Stomach smooth muscle (tissue), 2 donors: Measurements from ENCODE around the gene ARID1B.

Experiments used
- H3K27ac ChIP-seq: one replicate; pipeline ENCODE4 v1.7.0; 2013; ENCODE audit warnings: mild to moderate bottlenecking, low read length, inconsistent platforms
- H3K27me3 ChIP-seq, 2 donors: one replicate each; pipeline ENCODE4 v1.7.0; 2013; ENCODE audit warnings: low read length in 2 of 2; ENCODE audit not compliant: insufficient read depth in 2 of 2, control insufficient read depth in 1 of 2
- H3K36me3 ChIP-seq, 2 donors: one replicate each; pipeline ENCODE4 v1.7.0; 2013; ENCODE audit warnings: low read length in 2 of 2; ENCODE audit not compliant: control insufficient read depth in 2 of 2, insufficient read depth in 2 of 2
- H3K4me1 ChIP-seq: one replicate; pipeline ENCODE4 v1.7.0; 2013; ENCODE audit warnings: low read length; ENCODE audit not compliant: control insufficient read depth, insufficient read depth
- H3K4me3 ChIP-seq, 2 donors: one replicate each; pipeline ENCODE4 v1.7.0; 2013; ENCODE audit warnings: low read length in 2 of 2
- H3K9ac ChIP-seq, 2 donors: one replicate each; pipeline ENCODE4 v1.7.0; 2013; ENCODE audit warnings: low read length in 2 of 2, mild to moderate bottlenecking in 1 of 2
- H3K9me3 ChIP-seq, 2 donors: one replicate each; pipeline ENCODE4 v1.7.0; 2013; ENCODE audit warnings: low read length in 2 of 2; ENCODE audit not compliant: control insufficient read depth in 2 of 2
- donor health status: healthy.
- donor health status: Pancreatic carcinoma.

The ARID1B gene

GRCh38 chr6:157090736-157091135 is 313.6 kb downstream of the ARID1B start:
- no peak overlapping the region for H3K9ac ChIP-seq
- H3K27me3 ChIP-seq, result no peaks in the 10 kb centered on the region
- H3K9me3 ChIP-seq, result no peaks in the 10 kb centered on the region
- H3K36me3 ChIP-seq, result peaks cover 2 to 4% of the 10 kb centered on the region in 2 donors
- H3K4me3 ChIP-seq, result no peak overlapping the region
- no peaks in the 10 kb centered on the region for H3K4me1 ChIP-seq
- H3K27ac ChIP-seq, result no peak overlapping the region

DNA sequence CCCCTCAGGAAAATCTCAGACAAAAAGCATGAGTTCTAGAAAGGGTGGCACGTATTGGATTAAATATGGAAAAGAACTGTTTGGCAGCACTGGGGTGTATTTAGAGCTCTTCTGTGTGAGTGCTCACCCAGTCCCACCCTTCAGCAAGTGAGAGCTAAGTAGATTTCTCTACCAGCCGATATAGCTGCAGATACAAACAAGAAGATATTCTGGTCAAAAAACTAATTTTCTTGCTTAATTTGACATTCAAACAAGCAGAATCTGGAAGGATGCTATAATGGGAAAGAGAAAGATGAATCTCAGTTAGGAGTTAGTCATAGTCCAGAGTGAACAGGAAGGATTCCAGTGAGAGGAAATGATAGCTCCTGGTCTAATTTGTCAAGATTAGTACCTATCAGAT is 314.1 kb downstream of the ARID1B start:
- H3K9ac ChIP-seq, result no peak overlapping the region
- H3K36me3 ChIP-seq, result peaks cover 2 to 4% of the 10 kb centered on the region in 2 donors
- no peaks in the 10 kb centered on the region for H3K9me3 ChIP-seq
- no peak overlapping the region for H3K4me3 ChIP-seq
- H3K27ac ChIP-seq, result no peak overlapping the region
- no peaks in the 10 kb centered on the region for H3K27me3 ChIP-seq
- no peaks in the 10 kb centered on the region for H3K4me1 ChIP-seq

DNA sequence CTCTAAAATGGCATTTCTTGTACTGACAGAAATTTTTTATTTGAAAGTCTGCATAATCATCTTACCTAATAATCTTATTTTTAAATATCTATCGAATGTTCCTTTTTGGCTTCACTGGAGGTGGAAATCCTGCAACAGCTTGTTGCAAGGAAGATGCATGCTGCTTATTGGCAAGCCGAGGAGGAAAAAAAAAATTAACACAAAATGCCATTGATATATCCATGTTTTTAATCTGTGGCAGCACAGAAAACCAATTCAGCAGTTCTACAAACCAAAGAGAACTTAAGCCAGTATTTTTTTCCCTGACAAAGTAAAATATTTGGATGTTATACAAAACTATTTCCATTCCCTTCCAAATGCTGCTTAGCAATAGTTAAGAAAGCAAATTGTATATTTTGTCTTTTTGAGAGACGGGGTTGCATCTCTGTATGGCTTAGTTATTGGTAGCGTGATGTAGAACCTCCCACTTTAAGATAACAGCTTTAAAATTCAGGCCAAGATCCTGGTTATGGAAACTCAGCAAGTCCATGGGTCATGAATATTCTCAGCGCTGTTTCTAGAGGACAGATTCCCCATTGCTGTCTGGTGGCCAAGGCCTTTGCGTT is 314.8 kb downstream of the ARID1B start:
- H3K27me3 ChIP-seq, result no peaks in the 10 kb centered on the region
- H3K4me1 ChIP-seq, result no peaks in the 10 kb centered on the region
- no peaks in the 10 kb centered on the region for H3K9me3 ChIP-seq
- no peak overlapping the region for H3K9ac ChIP-seq
- peaks cover 0 to 2% of the 10 kb centered on the region in 2 donors for H3K36me3 ChIP-seq
- no peak overlapping the region for H3K27ac ChIP-seq
- no peak overlapping the region for H3K4me3 ChIP-seq

DNA sequence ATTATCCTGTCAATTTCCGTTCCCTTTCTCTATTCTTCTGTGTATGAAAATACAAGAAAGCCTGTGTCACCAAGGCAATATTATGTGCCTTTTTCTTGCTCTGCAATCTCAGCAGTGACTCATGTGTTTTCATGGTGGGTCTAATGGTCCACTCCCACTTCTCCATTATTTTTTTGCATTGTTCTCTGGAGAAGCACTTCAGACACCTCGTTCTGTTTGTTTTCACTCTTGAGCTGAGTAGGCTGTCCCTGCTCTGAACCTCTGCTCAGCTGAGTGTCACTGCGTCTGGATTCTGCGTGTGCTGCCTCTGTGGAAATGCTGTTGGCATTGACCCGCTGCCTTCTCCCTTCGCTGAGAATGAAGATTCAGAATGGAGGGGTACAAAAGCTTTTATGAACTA is 315.6 kb downstream of the ARID1B start:
- no peak overlapping the region for H3K4me3 ChIP-seq
- no peaks in the 10 kb centered on the region for H3K4me1 ChIP-seq
- H3K27ac ChIP-seq, result no peak overlapping the region
- H3K9ac ChIP-seq, result no peak overlapping the region
- H3K9me3 ChIP-seq, result no peaks in the 10 kb centered on the region
- peaks cover 0 to 2% of the 10 kb centered on the region in 2 donors for H3K36me3 ChIP-seq
- no peaks in the 10 kb centered on the region for H3K27me3 ChIP-seq

DNA sequence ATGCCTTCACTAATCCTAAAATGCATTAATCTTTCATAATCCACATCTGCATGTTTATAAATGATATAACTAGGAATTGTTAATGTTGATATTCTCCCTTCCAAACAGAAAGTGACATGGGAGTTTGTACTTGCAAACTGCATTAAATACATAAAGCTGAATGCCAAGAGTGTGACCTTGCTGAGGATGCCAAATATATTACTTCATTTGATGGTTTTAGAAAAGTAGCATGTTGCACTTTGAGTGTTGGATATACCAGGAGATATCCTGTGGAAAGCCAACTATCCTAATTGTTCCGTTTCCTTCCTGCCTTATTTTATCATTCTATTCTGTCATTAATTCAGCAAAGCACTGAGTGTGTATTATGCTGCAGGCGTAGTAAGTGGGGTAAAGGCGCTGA is 316.4 kb downstream of the ARID1B start:
- Histone ChIP-seq H3K4me3 (no peak overlapping the region), H3K9ac (no peak overlapping the region), H3K27me3 (no peaks in the 10 kb centered on the region), H3K9me3 (no peaks in the 10 kb centered on the region), H3K36me3 (peaks cover 0 to 2% of the 10 kb centered on the region in 2 donors), H3K4me1 (no peaks in the 10 kb centered on the region), H3K27ac (no peak overlapping the region)

GRCh38 chr6:157094038-157094437 is 316.9 kb downstream of the ARID1B start:
- Histone ChIP-seq H3K9ac (no peak overlapping the region), H3K9me3 (no peaks in the 10 kb centered on the region), H3K36me3 (peaks cover 0 to 2% of the 10 kb centered on the region in 2 donors), H3K27me3 (no peaks in the 10 kb centered on the region), H3K4me3 (no peak overlapping the region), H3K4me1 (no peaks in the 10 kb centered on the region), H3K27ac (no peak overlapping the region)

DNA sequence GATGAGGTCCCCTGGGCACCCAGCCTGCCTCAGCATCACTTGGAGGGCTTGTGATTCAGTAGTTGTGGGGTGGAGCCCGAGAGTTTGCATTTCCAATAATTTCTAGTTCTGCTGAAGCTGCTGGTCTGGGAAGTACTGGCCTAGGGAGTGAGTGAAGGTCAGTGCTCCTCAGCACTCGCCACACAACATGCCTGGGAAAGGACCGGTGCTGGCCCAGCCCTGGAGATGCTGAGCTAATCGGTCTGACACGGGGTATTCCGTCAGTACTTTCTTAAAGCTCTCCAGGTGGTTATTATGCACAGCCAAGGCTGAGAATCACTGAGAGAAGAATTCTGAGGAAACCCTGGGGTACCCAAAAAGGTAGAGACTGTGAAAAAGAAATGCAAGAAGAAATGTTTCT is 317.9 kb downstream of the ARID1B start:
- Histone ChIP-seq H3K27me3 (no peaks in the 10 kb centered on the region), H3K9ac (no peak overlapping the region), H3K4me3 (no peak overlapping the region), H3K9me3 (no peaks in the 10 kb centered on the region), H3K4me1 (no peaks in the 10 kb centered on the region), H3K36me3 (peaks cover 0 to 2% of the 10 kb centered on the region in 2 donors), H3K27ac (no peak overlapping the region)

DNA sequence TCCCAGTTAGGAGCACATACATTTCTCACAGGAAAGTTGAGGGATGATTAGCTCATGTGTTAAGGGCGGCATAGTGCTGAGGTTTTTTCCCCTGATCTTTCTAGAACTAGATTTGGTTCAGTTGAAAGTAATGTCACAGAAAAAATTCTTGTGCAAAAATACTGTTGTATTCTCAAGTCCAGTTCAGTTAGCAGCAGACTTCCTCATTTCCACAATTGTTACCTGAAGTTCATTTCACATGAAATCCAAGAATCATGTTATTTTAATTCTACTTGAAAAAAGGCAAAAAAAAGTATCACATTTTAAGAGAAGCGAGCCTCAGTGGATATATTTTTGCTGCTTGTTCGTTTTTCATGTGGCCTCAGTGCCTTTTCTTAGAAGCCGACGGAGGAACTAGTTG is 318.4 kb downstream of the ARID1B start:
- Histone ChIP-seq H3K27me3 (no peaks in the 10 kb centered on the region), H3K9ac (no peak overlapping the region), H3K36me3 (peaks cover 0 to 2% of the 10 kb centered on the region in 2 donors), H3K4me3 (no peak overlapping the region), H3K4me1 (no peaks in the 10 kb centered on the region), H3K27ac (no peak overlapping the region), H3K9me3 (no peaks in the 10 kb centered on the region)

GRCh38 chr6:157096105-157096504 is 318.9 kb downstream of the ARID1B start:
- Histone ChIP-seq H3K4me3 (no peak overlapping the region), H3K9me3 (no peaks in the 10 kb centered on the region), H3K27ac (no peak overlapping the region), H3K4me1 (no peaks in the 10 kb centered on the region), H3K36me3 (peaks cover 0 to 2% of the 10 kb centered on the region in 2 donors), H3K27me3 (no peaks in the 10 kb centered on the region), H3K9ac (no peak overlapping the region)

DNA sequence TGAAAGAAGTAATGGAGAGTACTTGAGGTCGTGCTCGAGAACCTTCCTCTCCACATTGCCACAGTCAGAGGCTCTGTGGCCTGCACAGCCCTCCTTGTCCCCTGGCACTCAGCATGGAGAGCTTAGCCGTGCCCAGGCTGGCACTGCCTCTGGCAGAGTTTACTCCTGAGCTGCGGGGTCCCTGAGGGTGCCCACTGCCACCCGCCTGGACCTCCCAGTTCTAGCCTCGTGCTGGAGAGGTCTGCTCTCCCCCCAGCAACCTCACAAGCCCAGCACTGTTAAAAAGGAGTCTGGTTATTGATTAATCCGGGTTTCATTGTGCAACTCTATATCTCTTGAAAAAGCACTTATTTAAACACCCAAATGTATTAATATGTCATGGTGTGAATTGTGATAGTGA is 319.3 kb downstream of the ARID1B start:
- H3K27ac ChIP-seq, result no peak overlapping the region

DNA sequence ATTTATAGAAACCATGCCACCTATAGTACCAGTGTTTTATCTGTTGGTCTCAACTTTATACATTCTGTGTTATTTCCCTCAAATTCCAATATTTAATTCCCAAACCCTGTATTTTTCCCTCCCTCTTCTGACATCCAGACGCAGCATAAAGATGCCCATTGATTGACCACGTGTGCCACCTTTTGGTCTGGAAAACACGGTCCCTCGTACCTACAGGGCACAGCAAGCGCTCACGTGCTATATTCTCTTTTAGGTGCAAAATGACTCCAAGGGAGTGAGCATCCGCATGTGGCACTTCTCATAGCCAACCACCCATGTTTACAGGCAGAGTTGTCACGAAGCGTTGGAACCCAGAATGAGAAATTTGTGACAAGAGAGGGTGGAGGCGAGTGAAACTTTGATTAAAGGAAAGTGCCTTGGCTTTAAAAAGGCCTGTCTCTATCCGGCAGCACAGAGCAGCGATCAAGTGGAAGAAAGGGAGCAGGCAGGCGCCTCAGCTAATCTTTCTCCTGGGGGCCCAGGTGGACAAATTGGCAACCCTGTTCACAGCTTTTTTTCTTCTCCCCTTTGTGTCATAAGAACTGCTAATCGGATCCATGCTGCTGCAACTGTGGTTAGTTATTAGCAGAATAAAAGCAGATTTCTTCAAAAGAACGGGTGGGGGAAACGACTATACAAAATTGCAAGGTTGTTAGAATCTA is 320.2 kb downstream of the ARID1B start:
- H3K4me3 ChIP-seq, result no peak overlapping the region
- no peak overlapping the region for H3K9ac ChIP-seq
- H3K4me1 ChIP-seq, result no peaks in the 10 kb centered on the region
- H3K36me3 ChIP-seq, result peaks cover 0 to 2% of the 10 kb centered on the region in 2 donors
- no peak overlapping the region for H3K27ac ChIP-seq
- no peaks in the 10 kb centered on the region for H3K9me3 ChIP-seq
- no peaks in the 10 kb centered on the region for H3K27me3 ChIP-seq

More for the DNA sequence above, 319.3 kb downstream of the ARID1B start:
- no peak overlapping the region for H3K4me3 ChIP-seq
- peaks cover 0 to 2% of the 10 kb centered on the region in 2 donors for H3K36me3 ChIP-seq
- H3K9me3 ChIP-seq, result no peaks in the 10 kb centered on the region
- no peaks in the 10 kb centered on the region for H3K27me3 ChIP-seq
- no peaks in the 10 kb centered on the region for H3K4me1 ChIP-seq
- H3K9ac ChIP-seq, result no peak overlapping the region
